Measurements from ENCODE around the gene RAVER1.

- TF ChIP-seq CTCF (IDR thresholded peaks at IDR 0.05): no peak
- no peak for TF ChIP-seq POLR2AphosphoS5 (IDR thresholded peaks at IDR 0.05)
- TF ChIP-seq POLR2A (IDR thresholded peaks at IDR 0.05): no peak
- TF ChIP-seq EP300 (IDR thresholded peaks at IDR 0.05): no peak
Observed at GRCh38 chr19:10274589-10274988, 58.7 kb downstream of the RAVER1 start.

Measured in gastroesophageal sphincter (tissue), 3 donors.